Gastroesophageal sphincter (tissue), 4 donors: Measurements from ENCODE around the gene BMP10. TPM values are rescaled to one million over a fixed set of nuclear protein-coding genes. Genes with fewer than 3 reads are reported as not detected.

Source experiments
- ATAC-seq: fragments of 150-250 bp; one replicate; pipeline ENCODE4 v1.9.1; 2016; ENCODE audit warnings: mild to moderate bottlenecking, moderate library complexity
- H3K27ac ChIP-seq, 4 donors: fragments of 200-600 bp; sonication (generic) in 3 of 4; 1 replicate in 3 of 4; 2 replicates in 1 of 4; pipeline ENCODE4 v1.5.1; 2016 to 2019
- H3K27me3 ChIP-seq: fragments of 200-600 bp; sonication (generic); one replicate; pipeline ENCODE4 v1.5.1; 2019
- H3K36me3 ChIP-seq, 2 donors: fragments of 200-600 bp; sonication (generic); one replicate each; pipeline ENCODE4 v1.5.1; 2019; ENCODE audit warnings: control low read depth in 1 of 2
- H3K4me1 ChIP-seq, 3 donors: fragments of 200-600 bp; sonication (generic); 1 replicate in 2 of 3; 2 replicates in 1 of 3; pipeline ENCODE4 v1.5.1; 2016 to 2019; ENCODE audit warnings: control low read depth in 2 of 3
- H3K4me3 ChIP-seq, 2 donors: fragments of 200-600 bp; sonication (generic); one replicate each; pipeline ENCODE4 v1.5.1; 2019; ENCODE audit warnings: mild to moderate bottlenecking in 1 of 2, moderate library complexity in 1 of 2
- H3K9me3 ChIP-seq, 3 donors: fragments of 200-600 bp; sonication (generic); one replicate each; pipeline ENCODE4 v1.5.1; 2017 to 2019; ENCODE audit warnings: control low read depth in 2 of 3
- EP300 ChIP-seq: sonication (generic); formaldehyde crosslinking; IDR thresholded peaks from one replicate; pipeline ENCODE4 v1.6.1; 2017; ENCODE audit warnings: antibody characterized with exemption, mild to moderate bottlenecking
- POLR2A ChIP-seq, 2 donors: fragments of 450-650 bp; IDR thresholded peaks; one replicate each; pipeline ENCODE4 v1.6.1; 2017; ENCODE audit warnings: antibody characterized with exemption in 2 of 2, mild to moderate bottlenecking in 2 of 2, moderate library complexity in 1 of 2
- POLR2AphosphoS5 ChIP-seq: sonication (generic); formaldehyde crosslinking; IDR thresholded peaks from one replicate; pipeline ENCODE4 v1.6.1; 2017; ENCODE audit warnings: antibody characterized with exemption
- WGBS, 2 donors: methylation state at CpG; one replicate each; pipeline ENCODE4 v1.1.5; 2018; ENCODE audit warnings: low coverage in 1 of 2; 5-methylcytosine and 5-hydroxymethylcytosine counted together
- total RNA-seq, 4 donors: library from RNA; depleted of rRNA; stranded (reverse); fragments of >200 nt; gene quantifications; one replicate each; pipeline ENCODE4 v1.1.0, GENCODE V29; 2016
- TF ChIP-seq, protein P1 (sequence below), 4 experiments: fragments of 200-600 bp in 2 of 4; fragments of 450-650 bp in 2 of 4; sonication (generic) in 1 of 4; IDR thresholded peaks; one replicate each; pipeline ENCODE4 v1.5.1; 2017 to 2019; ENCODE audit warnings: antibody characterized with exemption in 4 of 4, mild to moderate bottlenecking in 2 of 4, moderate library complexity in 2 of 4

Gene BMP10
- total RNA-seq, 4 donors from 2014 or later = 0.19 TPM; not detected in 3

DNA sequence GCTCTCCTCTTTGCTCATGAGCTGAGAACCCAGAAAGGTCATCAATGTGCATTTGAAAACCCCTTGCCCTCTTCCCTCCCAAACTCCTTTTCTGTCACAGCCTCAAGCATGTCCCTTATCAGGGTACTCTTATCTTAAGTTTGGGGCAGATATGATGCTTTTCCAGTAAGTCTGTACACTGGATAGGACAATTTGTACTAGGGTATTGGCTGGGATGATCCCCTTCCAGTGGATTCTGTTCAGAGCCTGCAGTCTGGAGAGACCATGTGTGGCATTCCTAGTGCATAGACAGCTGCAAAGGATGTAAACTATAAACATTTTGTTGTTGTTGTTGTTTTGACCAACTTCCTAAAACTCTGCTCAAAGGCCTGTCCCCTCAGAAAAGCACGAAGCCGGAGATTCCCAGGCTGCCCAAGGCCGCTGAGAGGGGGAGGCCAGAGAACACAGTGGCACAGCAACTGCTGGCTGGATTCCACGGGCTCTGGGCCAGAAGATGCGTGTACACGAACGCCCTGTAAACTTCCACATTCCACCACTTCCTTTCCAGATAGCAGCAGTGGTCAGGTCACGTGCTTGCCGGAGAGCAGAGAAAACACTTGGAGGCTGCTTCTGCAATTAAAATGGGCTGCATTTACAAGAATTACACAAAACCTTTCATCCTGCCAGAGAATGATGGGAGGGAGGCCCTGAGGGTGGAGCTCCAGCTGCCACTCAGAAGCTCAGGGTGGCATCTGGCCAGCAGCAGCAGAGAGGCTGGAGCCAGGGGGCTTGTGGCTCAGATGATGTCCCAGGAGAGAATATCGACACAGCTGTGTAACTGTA is 42.1 kb downstream of the BMP10 start:
- H3K4me3 ChIP-seq = peak overlapping the region in 1 of 2 donors; percentile 9
- 0% methylated on average over 1 to 8 of the region's 10 CpGs for WGBS, 2 donors
- H3K9me3 ChIP-seq = no peaks in the 10 kb centered on the region
- H3K27ac ChIP-seq = peak overlapping the region; percentile 6 to 80 (median 74)
- peak; percentile 85 for ATAC-seq
- peaks cover 0 to 54% (median 25%) of the 10 kb centered on the region in 3 donors for H3K4me1 ChIP-seq
- TF ChIP-seq POLR2A (IDR thresholded peaks at IDR 0.05) = no peak
- TF ChIP-seq EP300 = no peak
- peak; percentile 92 for TF ChIP-seq POLR2AphosphoS5
- TF ChIP-seq, protein P1, sequence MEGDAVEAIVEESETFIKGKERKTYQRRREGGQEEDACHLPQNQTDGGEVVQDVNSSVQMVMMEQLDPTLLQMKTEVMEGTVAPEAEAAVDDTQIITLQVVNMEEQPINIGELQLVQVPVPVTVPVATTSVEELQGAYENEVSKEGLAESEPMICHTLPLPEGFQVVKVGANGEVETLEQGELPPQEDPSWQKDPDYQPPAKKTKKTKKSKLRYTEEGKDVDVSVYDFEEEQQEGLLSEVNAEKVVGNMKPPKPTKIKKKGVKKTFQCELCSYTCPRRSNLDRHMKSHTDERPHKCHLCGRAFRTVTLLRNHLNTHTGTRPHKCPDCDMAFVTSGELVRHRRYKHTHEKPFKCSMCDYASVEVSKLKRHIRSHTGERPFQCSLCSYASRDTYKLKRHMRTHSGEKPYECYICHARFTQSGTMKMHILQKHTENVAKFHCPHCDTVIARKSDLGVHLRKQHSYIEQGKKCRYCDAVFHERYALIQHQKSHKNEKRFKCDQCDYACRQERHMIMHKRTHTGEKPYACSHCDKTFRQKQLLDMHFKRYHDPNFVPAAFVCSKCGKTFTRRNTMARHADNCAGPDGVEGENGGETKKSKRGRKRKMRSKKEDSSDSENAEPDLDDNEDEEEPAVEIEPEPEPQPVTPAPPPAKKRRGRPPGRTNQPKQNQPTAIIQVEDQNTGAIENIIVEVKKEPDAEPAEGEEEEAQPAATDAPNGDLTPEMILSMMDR (IDR thresholded peaks at IDR 0.05) = peak in 2 of 4 experiments; percentile 12 to 43
- no peaks in the 10 kb centered on the region for H3K36me3 ChIP-seq
- no peaks in the 10 kb centered on the region for H3K27me3 ChIP-seq

DNA sequence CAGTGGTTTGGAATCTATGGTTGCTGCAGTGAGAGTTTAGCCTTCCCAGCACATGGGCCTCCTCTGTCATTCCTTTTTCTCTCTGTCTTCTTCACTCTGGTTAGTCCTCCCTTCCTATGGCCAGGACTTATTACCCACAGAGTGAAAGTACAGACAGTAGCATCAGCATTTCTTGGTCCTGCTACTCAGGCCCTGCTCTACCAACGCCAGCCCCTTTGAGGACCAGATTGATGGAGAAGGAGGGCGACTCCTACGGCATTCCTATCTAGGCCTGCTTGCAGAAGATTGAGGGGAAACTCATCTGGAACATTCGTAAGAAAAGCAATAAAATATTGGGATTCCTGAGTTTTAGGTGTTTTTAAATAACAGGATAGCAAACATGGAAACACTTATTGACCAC is 43.5 kb downstream of the BMP10 start:
- Histone ChIP-seq H3K27ac (no peak overlapping the region), H3K36me3 (no peaks in the 10 kb centered on the region)

DNA sequence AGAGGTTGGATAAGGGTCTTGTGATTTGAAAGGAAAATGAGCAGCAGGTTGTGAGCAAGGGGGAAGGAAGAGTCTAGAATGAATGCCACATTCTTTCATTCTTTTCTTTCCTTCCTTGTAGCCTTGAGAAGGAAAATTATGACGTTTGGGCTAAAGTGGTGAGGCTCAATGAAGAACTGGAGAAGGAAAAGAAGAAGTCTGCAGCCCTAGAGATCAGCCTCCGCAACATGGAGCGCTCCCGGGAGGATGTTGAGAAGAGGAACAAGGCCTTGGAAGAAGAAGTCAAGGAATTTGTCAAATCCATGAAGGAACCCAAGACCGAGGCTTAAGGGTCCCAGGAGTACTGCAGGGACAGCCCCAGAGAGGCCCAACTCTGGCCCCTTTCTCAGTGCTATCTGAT is 45.3 kb downstream of the BMP10 start:
- Histone ChIP-seq H3K4me1 (peaks cover 0 to 33% (median 11%) of the 10 kb centered on the region in 3 donors), H3K9me3 (no peaks in the 10 kb centered on the region), H3K36me3 (no peaks in the 10 kb centered on the region), H3K27ac (no peak overlapping the region), H3K27me3 (no peaks in the 10 kb centered on the region), H3K4me3 (no peak overlapping the region)
- WGBS, 2 donors = 80 to 85% methylated on average over 2 to 5 of the region's 5 CpGs
- ATAC-seq = no peak
- TF ChIP-seq, protein P1 (IDR thresholded peaks at IDR 0.05) = no peak
- TF ChIP-seq POLR2A (IDR thresholded peaks at IDR 0.05) (no peak), POLR2AphosphoS5 (no peak), EP300 (no peak)

More for the DNA sequence above, 43.5 kb downstream of the BMP10 start:
- Histone ChIP-seq H3K4me1 (peaks cover 0 to 51% (median 25%) of the 10 kb centered on the region in 3 donors), H3K27me3 (no peaks in the 10 kb centered on the region), H3K9me3 (no peaks in the 10 kb centered on the region), H3K4me3 (no peak overlapping the region)
- WGBS, 2 donors = 97 to 100% methylated on average over 2 to 4 of the region's 4 CpGs
- ATAC-seq = no peak
- no peak for TF ChIP-seq POLR2A (IDR thresholded peaks at IDR 0.05)
- TF ChIP-seq EP300 = no peak
- TF ChIP-seq, protein P1 (IDR thresholded peaks at IDR 0.05) = no peak
- TF ChIP-seq POLR2AphosphoS5 = no peak

DNA sequence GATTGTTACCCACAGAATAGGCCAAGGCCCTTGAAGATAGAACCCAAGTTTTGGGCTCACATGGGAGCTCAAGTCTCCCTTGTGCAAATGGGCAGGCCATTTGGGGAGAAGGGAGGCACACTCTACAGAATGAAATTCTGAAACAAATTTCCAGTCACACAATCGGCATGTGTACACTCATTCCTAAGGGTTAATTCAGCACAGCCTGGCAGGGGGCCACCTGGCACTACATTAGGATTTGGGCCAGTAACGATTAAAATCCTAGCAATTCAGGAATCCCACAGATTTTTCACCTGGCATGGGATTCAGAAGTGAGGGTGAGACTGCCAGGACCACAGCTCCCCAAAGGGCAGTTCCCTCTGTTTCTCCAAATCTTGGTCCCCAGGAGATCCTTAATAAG is 46.4 kb downstream of the BMP10 start:
- H3K27ac ChIP-seq = no peak overlapping the region
- H3K27me3 ChIP-seq = no peaks in the 10 kb centered on the region
- no peak overlapping the region for H3K4me3 ChIP-seq
- 80 to 82% methylated on average over 1 of the region's 2 CpGs for WGBS, 2 donors
- no peaks in the 10 kb centered on the region for H3K36me3 ChIP-seq
- no peak for ATAC-seq
- peaks cover 0 to 23% (median 11%) of the 10 kb centered on the region in 3 donors for H3K4me1 ChIP-seq
- no peaks in the 10 kb centered on the region for H3K9me3 ChIP-seq
- TF ChIP-seq POLR2A (IDR thresholded peaks at IDR 0.05) = no peak
- TF ChIP-seq, protein P1 (IDR thresholded peaks at IDR 0.05) = no peak
- no peak for TF ChIP-seq POLR2AphosphoS5
- TF ChIP-seq EP300 = no peak
